NK-92 (cell line): ENCODE measurements around the gene PRSS57.
"Not testable (repeated sequence)": the region's sequence is repeated elsewhere in the genome, so short reads cannot be mapped to it uniquely, and the experiment has no call there.

Experiments used
- DNase-seq: peaks from one replicate; lab custom pipeline; 2025; ENCODE audit not compliant: unreplicated experiment; lab: John Stamatoyannopoulos, UW

Gene PRSS57

GRCh38 chr19:695352-695949, at the start of gene PRSS57:
PRSS57 (minus strand) TSS chr19:695452; CDS start chr19:695430, 22 bp downstream.
- no peak for DNase-seq

GRCh38 chr19:743168-743687, 48.0 kb upstream of the PRSS57 start:
- DNase-seq = no peak

GRCh38 chr19:742540-743075, 47.4 kb upstream of the PRSS57 start:
- DNase-seq = no peak

- no peak for DNase-seq
These were observed 46.4 kb upstream of the PRSS57 start for GRCh38 chr19:741506-742131.

- DNase-seq = not testable (repeated sequence)
These were observed 45.7 kb upstream of the PRSS57 start for GRCh38 chr19:740816-741505.

GRCh38 chr19:739998-740715, 44.9 kb upstream of the PRSS57 start:
- no peak for DNase-seq

- no peak for DNase-seq
These were observed 43.4 kb upstream of the PRSS57 start for GRCh38 chr19:738509-739128.

GRCh38 chr19:737591-738093, 42.4 kb upstream of the PRSS57 start:
- DNase-seq = no peak

GRCh38 chr19:736125-736524, 40.9 kb upstream of the PRSS57 start:
- no peak for DNase-seq

- DNase-seq = no peak
These were observed 39.5 kb upstream of the PRSS57 start for GRCh38 chr19:734716-735115.

GRCh38 chr19:732148-733069, 37.2 kb upstream of the PRSS57 start:
- no peak for DNase-seq

- DNase-seq = no peak
These were observed 35.7 kb upstream of the PRSS57 start for GRCh38 chr19:731000-731399.

- DNase-seq = no peak
These were observed 34.9 kb upstream of the PRSS57 start for GRCh38 chr19:729965-730668.

GRCh38 chr19:729564-729963, 34.3 kb upstream of the PRSS57 start:
- DNase-seq = not testable (repeated sequence)

GRCh38 chr19:728011-728410, 32.8 kb upstream of the PRSS57 start:
- no peak for DNase-seq

- no peak for DNase-seq
These were observed 32.0 kb upstream of the PRSS57 start for GRCh38 chr19:726993-727956.

- no peak for DNase-seq
These were observed 30.3 kb upstream of the PRSS57 start for GRCh38 chr19:725461-726089.
